SK-N-SH (cell line): ENCODE data around the gene L1TD1.

Source experiments
- EP300 ChIP-seq, 2 experiments: IDR thresholded peaks; 2 replicates each; pipeline versions ENCODE4 v1.4.0 to v1.6.1; 2012; ENCODE audit warnings: borderline replicate concordance in 1 of 2, low read depth in 1 of 2, low read length in 1 of 2
- FOSL2 ChIP-seq: IDR thresholded peaks from 2 replicates; pipeline ENCODE4 v1.4.0; 2012; ENCODE audit warnings: low read depth, mild to moderate bottlenecking, moderate library complexity, borderline replicate concordance
- GABPA ChIP-seq: IDR thresholded peaks from 2 replicates; pipeline ENCODE4 v1.4.0; 2012; ENCODE audit warnings: low read depth, mild to moderate bottlenecking
- GATA2 ChIP-seq: sonication (generic); formaldehyde crosslinking; IDR thresholded peaks from 2 replicates; pipeline ENCODE4 v1.5.0; 2020; ENCODE audit warnings: mild to moderate bottlenecking, missing genetic modification reagents
- MEF2A ChIP-seq: IDR thresholded peaks from 2 replicates; pipeline ENCODE4 v1.4.0; 2012; ENCODE audit warnings: low read depth, borderline replicate concordance
- POLR2AphosphoS5 ChIP-seq: IDR thresholded peaks from 2 replicates; pipeline ENCODE4 v1.6.1; 2012; ENCODE audit warnings: low read depth, low read length
- RXRA ChIP-seq: IDR thresholded peaks from 2 replicates; pipeline ENCODE4 v1.4.0; 2012; ENCODE audit warnings: low read depth, mild to moderate bottlenecking, borderline replicate concordance
- TAF1 ChIP-seq: IDR thresholded peaks from 2 replicates; pipeline ENCODE4 v1.6.1; 2012; ENCODE audit warnings: low read depth, mild to moderate bottlenecking, low read length, moderate library complexity, borderline replicate concordance
- TF ChIP-seq, protein P1 (sequence below): fragments of 200-600 bp; sonication (generic); IDR thresholded peaks from 2 replicates; pipeline ENCODE4 v1.6.1; 2017; ENCODE audit warnings: antibody characterized with exemption, mild to moderate bottlenecking, moderate library complexity
- TF ChIP-seq, protein P2 (sequence below): IDR thresholded peaks from 2 replicates; pipeline ENCODE4 v1.6.1; 2012; ENCODE audit warnings: mild to moderate bottlenecking, low read depth, low read length, moderate library complexity

DNA sequence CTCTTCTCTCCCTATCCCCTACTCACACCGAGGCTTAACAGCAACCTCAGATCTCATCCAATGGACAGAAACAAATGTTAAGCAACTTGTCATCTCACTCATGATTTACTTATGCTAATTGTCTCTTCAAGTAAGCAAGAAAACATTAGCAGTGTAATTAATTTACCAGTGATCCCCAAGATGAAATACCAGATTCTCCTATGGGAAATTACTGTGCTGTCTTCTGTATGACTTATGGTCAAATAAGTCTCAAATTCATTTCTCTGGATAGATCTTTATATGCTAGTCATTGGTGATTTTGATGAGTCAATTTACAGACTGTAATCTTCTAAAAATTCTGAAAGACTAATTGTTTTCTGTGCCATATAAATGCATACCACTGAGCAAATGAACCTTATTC is 32.9 kb upstream of the L1TD1 start:
- TF ChIP-seq RXRA (no peak), TAF1 (no peak), POLR2AphosphoS5 (no peak), GABPA (no peak), FOSL2 (no peak), EP300 (IDR thresholded peaks at IDR 0.05; ENCODE audit: borderline replicate concordance in 1 of 2, low read depth in 1 of 2, low read length in 1 of 2) (no peak), MEF2A (no peak), GATA2 (CRISPR knock-in tag) (no peak)
- TF ChIP-seq, protein P1, sequence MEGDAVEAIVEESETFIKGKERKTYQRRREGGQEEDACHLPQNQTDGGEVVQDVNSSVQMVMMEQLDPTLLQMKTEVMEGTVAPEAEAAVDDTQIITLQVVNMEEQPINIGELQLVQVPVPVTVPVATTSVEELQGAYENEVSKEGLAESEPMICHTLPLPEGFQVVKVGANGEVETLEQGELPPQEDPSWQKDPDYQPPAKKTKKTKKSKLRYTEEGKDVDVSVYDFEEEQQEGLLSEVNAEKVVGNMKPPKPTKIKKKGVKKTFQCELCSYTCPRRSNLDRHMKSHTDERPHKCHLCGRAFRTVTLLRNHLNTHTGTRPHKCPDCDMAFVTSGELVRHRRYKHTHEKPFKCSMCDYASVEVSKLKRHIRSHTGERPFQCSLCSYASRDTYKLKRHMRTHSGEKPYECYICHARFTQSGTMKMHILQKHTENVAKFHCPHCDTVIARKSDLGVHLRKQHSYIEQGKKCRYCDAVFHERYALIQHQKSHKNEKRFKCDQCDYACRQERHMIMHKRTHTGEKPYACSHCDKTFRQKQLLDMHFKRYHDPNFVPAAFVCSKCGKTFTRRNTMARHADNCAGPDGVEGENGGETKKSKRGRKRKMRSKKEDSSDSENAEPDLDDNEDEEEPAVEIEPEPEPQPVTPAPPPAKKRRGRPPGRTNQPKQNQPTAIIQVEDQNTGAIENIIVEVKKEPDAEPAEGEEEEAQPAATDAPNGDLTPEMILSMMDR = no peak
- TF ChIP-seq, protein P2, sequence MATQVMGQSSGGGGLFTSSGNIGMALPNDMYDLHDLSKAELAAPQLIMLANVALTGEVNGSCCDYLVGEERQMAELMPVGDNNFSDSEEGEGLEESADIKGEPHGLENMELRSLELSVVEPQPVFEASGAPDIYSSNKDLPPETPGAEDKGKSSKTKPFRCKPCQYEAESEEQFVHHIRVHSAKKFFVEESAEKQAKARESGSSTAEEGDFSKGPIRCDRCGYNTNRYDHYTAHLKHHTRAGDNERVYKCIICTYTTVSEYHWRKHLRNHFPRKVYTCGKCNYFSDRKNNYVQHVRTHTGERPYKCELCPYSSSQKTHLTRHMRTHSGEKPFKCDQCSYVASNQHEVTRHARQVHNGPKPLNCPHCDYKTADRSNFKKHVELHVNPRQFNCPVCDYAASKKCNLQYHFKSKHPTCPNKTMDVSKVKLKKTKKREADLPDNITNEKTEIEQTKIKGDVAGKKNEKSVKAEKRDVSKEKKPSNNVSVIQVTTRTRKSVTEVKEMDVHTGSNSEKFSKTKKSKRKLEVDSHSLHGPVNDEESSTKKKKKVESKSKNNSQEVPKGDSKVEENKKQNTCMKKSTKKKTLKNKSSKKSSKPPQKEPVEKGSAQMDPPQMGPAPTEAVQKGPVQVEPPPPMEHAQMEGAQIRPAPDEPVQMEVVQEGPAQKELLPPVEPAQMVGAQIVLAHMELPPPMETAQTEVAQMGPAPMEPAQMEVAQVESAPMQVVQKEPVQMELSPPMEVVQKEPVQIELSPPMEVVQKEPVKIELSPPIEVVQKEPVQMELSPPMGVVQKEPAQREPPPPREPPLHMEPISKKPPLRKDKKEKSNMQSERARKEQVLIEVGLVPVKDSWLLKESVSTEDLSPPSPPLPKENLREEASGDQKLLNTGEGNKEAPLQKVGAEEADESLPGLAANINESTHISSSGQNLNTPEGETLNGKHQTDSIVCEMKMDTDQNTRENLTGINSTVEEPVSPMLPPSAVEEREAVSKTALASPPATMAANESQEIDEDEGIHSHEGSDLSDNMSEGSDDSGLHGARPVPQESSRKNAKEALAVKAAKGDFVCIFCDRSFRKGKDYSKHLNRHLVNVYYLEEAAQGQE = no peak
